Gastroesophageal sphincter (tissue), 3 donors: ENCODE measurements around the gene ADAM22.
"Not testable (repeated sequence)": the region's sequence is repeated elsewhere in the genome, so short reads cannot be mapped to it uniquely, and the experiment has no call there.

Experiments
- EP300 ChIP-seq: sonication (generic); formaldehyde crosslinking; IDR thresholded peaks from one replicate; pipeline ENCODE4 v1.6.1; 2017; ENCODE audit warnings: antibody characterized with exemption, mild to moderate bottlenecking
- POLR2A ChIP-seq, 2 donors: fragments of 450-650 bp; IDR thresholded peaks; one replicate each; pipeline ENCODE4 v1.6.1; 2017; ENCODE audit warnings: antibody characterized with exemption in 2 of 2, mild to moderate bottlenecking in 2 of 2, moderate library complexity in 1 of 2
- POLR2AphosphoS5 ChIP-seq: sonication (generic); formaldehyde crosslinking; IDR thresholded peaks from one replicate; pipeline ENCODE4 v1.6.1; 2017; ENCODE audit warnings: antibody characterized with exemption
- TF ChIP-seq, protein P1 (sequence below), 4 experiments: fragments of 200-600 bp in 2 of 4; fragments of 450-650 bp in 2 of 4; sonication (generic) in 1 of 4; IDR thresholded peaks; one replicate each; pipeline ENCODE4 v1.5.1; 2017 to 2019; ENCODE audit warnings: antibody characterized with exemption in 4 of 4, mild to moderate bottlenecking in 2 of 4, moderate library complexity in 2 of 4

- TF ChIP-seq, protein P1, sequence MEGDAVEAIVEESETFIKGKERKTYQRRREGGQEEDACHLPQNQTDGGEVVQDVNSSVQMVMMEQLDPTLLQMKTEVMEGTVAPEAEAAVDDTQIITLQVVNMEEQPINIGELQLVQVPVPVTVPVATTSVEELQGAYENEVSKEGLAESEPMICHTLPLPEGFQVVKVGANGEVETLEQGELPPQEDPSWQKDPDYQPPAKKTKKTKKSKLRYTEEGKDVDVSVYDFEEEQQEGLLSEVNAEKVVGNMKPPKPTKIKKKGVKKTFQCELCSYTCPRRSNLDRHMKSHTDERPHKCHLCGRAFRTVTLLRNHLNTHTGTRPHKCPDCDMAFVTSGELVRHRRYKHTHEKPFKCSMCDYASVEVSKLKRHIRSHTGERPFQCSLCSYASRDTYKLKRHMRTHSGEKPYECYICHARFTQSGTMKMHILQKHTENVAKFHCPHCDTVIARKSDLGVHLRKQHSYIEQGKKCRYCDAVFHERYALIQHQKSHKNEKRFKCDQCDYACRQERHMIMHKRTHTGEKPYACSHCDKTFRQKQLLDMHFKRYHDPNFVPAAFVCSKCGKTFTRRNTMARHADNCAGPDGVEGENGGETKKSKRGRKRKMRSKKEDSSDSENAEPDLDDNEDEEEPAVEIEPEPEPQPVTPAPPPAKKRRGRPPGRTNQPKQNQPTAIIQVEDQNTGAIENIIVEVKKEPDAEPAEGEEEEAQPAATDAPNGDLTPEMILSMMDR (IDR thresholded peaks at IDR 0.05): not testable (repeated sequence)
- not testable (repeated sequence) for TF ChIP-seq POLR2AphosphoS5; POLR2A (IDR thresholded peaks at IDR 0.05); EP300
These were observed 25.2 kb upstream of the ADAM22 start for GRCh38 chr7:87908814-87909213.
